Sciatic nerve (tissue), 2 donors: ENCODE data around the gene AFF3. TPM values are rescaled to one million over a fixed set of nuclear protein-coding genes. Genes with fewer than 3 reads are reported as not detected.

Experiments used
- ATAC-seq: fragments of 200-7000 bp; cut with Tn5 transposase; one replicate; pipeline ENCODE4 v1.9.1; 2020; ENCODE audit warnings: mild to moderate bottlenecking, moderate library complexity
- DNase-seq: peaks from one replicate; pipeline ENCODE4 v3.0.0-alpha.2; 2020; ENCODE audit warnings: low spot score
- intact Hi-C: fragments of 100-400 bp; cut with DNase I; formaldehyde crosslinking; loops from one replicate; pipeline ENCODE4 v1.14.2; 2022
- total RNA-seq: library from RNA; stranded (reverse); fragmentation: NEBNext Ultra II Directional; extraction: Animal tissue kit (Norgen Biotek cat#: 25700); gene quantifications from one replicate; pipeline ENCODE4 v1.2.1, GENCODE V29; 2021
- donor health status: DM: no; HTN: no; CAD: no.
- donor health status: DM: no; HTN: no; CAD: no.

AFF3 gene
- total RNA-seq, 1 donor from 2014 or later = 14.2 TPM

DNA sequence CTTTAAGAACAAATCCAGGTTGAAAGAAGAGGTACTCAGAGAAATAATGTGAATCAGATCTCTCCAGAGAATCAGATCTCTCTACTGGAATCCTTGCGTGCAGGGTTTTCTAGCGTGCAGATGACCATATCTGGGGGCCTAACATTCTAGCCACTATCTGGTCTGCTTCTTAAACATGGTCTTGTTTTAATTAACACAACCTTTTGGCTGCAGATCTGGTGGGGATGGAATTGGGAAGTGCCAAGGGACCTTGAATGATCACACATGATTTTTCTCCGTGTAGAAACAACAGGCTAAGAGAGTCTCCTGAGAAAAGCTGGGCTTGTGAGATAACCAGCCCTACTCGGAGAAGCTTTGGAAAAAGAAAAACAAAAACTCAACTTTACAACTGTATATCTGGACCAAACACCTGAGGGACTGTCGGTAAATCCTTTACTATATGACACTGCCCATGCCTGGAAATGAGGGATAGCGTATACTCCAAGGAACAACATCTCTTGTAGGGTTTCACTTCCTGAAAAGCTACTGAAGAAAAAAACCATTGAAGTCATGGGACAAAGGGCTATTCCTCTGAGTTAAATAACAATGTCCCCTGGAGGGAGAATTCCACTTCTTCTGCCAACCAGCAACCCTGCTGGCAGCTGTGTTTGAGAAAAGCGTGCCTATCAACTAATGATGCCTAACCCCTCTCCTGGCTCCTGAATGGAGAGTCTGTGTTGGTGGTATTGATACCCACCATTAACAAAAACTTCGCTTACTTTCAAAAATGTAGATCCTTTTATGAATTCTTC is 481.6 kb downstream of the AFF3 start:
- intact Hi-C loops = no loop called here

DNA sequence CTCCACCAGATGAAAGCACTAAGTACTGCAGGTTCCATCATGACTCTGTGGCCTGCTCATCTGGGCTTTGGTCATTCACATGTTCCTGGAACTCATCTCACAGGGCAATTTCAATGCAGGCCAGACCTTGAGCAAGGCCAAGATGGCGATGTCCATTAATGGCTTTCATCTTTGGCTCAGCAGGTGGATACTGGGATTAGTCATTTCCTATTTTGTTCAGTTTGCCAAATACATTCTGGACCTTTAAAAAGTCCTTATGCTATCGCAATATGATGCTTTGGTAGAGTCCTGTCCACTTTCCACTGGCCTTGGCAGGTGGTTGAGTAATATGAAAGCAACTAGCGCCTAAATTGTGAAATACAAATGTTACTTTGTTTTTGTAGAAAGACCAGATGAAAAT is 482.5 kb downstream of the AFF3 start:
- DNase-seq (no peak), ATAC-seq (peak; percentile 59)
- intact Hi-C loops = no loop called here

More for the DNA sequence above, 481.6 kb downstream of the AFF3 start:
- ATAC-seq (peak; percentile 11), DNase-seq (no peak)

DNA sequence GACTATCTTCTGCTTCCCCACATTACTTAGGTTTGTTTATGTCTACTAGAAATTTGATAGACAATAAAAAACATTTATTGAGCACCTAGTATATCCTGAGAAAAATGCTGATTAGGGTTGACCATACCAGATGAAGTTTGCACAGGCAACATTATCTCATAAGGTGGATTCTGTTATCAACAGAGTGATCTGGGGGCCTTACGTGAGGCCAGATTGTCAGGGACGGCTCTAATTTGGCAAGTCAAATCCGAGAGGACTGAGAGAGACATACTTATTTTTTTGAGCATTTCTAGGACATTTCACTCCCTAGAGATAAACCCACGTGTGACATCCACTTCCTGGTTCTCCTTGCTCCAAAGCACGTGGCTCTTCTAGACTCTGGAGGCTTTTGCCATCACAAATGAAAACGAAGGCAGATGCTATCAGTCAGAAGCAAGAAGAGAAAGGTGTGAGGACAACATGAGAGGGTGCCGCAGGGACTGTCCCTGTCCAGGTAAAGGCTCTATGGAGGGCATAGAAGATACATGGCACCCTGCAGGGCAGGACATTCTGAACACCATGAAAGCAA is 484.6 kb downstream of the AFF3 start:
- ATAC-seq (no peak), DNase-seq (no peak)
- intact Hi-C loops = no loop called here

DNA sequence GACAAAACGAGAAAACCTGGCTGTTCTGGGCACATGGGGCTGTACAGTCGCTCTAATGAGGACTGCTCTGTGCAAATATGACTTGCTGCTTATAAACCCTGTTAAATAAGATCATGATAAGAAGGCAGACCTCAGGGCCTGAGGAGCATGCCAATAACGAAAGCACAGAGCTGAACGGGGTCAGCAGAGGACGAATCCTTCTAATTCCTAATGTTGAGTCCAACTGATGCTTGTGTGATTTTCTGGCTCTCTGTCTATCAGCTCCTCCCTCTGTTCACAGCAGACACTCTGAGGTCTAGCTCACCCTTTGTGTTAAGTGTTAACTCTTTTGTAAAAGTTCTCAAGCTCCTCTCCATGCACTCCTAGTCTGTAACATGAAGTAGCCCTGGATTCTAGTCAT is 485.4 kb downstream of the AFF3 start:
- intact Hi-C loops = no loop called here
- peak; percentile 65 for ATAC-seq

DNA sequence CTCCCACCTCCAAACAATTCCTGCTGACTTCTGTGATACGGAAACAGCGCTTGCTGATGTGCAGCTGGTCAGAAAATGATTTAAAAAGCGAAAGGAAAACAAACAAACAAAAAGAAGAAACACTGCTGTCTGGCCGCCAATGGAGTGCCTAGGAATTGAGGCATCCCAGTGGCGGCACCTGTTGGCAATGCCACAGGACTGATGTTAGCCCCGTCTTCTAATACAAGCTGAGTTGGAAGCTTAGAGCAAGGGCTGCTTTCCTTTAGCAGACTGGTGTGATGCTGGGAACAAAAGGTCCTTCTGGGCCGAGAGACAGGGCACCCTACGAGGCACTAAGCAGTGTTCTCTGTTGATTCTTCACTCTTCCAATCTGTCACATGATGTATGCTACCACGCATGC is 489.0 kb downstream of the AFF3 start:
- ATAC-seq = no peak
- intact Hi-C loops = no loop called here
- DNase-seq = no peak

More for the DNA sequence above, 485.4 kb downstream of the AFF3 start:
- no peak for DNase-seq

DNA sequence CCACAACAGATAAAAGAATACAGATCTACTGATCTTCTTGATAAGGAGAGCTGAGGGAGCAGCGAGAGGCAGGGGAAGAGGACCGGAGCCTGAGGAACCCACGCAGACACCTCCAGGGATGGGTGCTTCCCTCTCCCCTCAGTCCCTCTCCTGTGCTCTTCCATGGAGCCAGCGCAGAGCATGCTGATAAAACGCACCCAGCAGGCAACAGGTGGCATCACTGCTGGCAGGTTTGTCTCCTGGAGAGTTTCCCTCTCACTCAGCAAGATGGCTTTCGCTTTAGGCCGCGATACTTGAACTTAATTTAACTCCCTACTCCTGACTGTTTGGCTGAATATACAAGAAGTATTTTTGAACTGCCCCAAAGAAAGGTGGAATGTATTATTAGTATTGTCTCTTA is 489.5 kb downstream of the AFF3 start:
- DNase-seq (no peak), ATAC-seq (no peak)
- intact Hi-C loops = no loop called here

DNA sequence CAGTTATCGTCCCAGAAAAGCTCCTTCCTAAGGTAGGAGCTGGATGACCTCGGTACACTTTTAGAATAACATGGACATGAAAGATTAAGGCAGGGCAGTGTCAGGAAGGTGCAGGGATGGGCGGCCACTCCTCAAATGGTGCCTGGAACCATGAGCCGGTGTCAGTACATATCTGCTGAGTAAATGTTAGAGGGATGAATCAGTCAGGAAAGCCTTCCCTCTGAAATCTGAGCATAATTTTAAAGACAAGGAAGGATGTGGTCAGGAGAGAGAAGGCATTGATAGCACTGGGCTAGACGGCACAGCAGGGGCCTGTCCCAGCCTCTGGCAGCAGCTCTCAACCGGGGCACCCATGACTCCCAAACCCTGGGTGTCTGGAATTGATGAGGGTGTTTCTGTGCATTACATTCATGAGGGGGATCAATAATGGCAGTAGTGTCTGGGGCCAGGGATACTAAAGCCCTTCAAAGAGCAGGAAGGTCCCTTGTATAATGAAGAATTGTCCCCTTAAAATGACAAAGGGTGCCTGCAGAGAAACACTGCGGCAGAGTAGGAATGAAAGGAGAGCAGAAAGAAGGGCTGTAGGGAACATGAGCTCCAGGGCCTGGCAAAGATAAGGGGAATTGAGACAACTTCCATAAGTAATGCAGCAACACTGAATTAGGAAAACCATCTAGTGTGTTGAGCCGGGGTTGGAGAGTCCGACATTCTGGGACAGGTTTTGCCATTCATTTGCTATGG is 490.3 kb downstream of the AFF3 start:
- no peak for ATAC-seq
- no peak for DNase-seq
- intact Hi-C loops = no loop called here

DNA sequence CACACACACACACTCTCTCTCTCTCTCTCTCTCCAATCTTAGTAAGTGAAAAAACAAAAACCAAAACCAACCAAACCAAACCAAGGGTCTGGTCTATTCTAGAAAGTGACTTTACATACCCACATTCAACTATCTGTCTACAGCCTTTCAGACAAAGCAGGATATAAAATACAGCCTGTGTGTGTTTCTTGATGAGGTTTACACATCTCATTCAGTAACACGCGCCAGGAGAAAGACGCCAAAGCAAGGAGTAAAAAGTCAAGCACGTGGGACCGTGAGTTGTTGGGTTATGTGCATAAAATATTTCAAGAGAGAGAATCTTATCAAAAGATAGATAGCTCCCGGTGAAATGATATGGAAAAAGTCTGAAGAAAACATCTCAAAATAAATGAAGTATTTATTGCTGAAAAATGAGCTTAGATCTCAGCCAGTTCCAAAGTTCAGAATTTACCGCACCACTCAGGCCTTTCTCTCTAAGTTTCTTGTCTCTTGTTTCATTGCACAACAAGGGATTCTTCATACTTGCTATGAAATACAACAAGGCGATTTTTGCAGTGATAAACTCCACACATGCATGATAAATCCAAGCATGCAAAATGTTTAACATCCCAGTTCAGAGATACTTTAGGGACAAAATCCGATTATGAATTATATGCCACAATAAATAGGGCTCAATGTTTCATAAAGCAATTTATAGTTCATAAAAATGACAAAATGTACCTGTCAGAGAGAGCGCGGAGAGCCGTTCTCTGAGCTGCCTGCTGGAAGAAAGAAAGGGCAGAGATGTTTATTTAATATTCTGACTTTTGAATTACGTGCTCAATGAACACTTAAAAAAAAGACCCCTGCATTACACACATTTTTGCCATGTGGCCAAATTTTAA is 493.2 kb downstream of the AFF3 start:
- ATAC-seq (peak; percentile 62), DNase-seq (no peak)
- intact Hi-C loops = no loop called here

DNA sequence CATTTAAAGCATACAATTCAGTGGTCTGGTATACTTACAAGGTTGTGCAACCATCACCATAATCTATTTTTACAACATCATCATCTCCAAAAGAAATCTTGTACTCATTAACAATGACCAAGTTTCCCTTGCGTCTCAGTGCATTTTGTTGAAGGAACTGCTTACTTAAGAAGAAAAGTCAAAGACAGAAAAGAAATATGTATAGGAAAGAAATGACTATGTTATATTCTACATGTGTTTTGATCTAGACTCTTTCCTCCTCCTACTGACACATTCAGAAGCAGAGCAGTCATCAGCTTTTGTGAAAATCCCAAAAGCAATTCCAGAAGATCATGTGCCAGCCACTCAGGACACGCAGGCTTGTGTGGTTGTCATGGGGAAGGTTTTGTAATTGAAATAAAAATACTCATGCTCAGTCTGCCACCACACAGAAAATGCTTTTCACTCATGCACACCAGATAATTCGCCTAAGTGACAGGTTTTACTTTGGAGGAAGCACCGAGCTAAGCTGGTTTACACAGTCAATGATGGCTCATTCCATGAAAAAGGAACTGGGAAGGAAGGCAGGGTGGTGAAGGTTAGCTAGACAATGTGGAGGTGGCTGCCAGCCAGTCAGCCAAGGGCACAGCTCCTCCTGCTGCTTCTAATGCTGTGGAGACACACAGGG is 494.1 kb downstream of the AFF3 start:
- ATAC-seq (peak; percentile 88), DNase-seq (no peak)
- intact Hi-C loops = no loop called here

DNA sequence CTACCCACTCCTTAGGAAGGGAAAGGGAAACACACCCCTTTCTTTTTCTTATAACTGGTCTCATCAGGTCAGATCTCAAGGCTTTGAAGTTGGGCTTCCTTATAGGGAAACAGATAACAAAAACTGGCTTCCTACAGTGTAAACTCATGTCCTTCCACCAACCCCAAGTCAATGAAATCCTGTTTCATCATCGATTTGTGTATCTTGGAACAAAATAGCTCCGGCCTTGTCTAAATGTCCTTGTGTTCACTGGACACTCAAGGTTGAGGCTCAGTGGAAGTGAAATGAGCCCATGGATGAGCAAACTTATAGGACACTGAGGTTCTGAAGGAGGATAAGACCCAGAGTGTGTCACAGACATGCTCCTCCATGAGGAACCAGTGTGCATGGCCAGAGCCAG is 496.4 kb downstream of the AFF3 start:
- intact Hi-C loops = no loop called here
- DNase-seq (no peak), ATAC-seq (peak; percentile 51)

DNA sequence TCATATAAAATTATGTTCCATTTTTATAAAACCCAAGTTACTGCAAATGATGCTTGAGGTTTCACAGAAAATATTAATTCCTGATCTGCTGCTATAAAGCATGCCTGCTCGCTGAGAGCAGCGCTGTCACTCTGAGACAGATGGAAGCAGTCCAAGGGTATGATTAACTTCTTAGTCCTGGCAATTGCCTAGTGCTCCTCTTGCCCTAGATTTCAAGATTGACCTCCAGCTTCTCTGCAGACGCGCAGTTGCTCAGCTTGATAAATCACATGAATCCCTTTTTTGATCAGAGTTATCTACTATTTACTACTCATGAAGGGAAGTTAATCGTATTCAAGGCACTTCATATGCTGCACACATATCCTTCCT is 498.0 kb downstream of the AFF3 start:
- intact Hi-C loops = no loop called here
- no peak for ATAC-seq
- DNase-seq = no peak

DNA sequence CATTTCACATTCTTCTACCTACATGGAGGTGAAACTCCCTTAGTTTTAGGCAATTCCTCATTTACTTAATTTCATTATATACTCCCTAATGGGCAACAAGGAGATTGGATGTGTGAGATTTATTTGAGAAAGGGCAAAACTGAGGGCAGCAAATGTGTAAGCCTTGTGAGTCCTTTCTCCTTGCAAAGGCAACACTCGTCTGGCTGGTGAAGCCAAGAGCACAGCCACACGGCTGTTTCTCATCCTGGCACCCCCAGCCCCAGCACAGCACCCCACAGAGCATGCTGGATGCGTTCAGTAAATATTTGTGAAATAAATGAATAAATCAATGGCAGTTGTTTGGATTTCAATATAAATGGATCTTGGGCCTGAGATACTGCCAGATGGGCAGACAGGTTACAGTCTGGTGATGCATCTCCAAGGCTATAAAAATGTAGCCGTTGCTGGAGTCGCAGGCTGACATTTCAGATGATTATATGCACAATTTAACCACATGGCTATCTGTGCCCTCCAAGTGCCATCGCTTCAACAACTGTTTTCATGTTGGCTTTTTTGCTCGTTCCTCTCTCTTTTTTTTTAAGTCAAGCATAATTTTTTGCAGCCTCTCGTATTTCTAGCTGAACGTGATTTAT is 498.5 kb downstream of the AFF3 start:
- intact Hi-C loops = no loop called here
- DNase-seq (no peak), ATAC-seq (no peak)

DNA sequence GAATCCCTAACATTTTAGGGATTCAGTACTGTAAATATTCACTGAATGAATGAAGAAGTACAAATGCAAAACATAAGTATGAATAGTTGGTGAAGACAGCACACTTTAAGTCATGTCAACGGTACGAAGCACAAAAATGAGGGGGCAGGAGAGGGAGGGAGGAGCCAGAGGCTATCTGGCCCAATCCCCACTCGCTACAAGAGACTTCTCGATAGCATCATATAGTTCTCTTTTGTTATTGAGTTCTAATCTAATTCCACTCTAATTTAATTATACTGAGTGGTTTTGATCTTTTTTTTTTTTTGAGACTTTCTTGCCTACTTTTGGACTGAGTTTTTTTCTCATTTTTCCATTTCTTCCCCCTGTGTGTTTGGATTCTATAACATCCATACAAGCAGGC is 500.4 kb downstream of the AFF3 start:
- ATAC-seq (no peak), DNase-seq (no peak)
- intact Hi-C loops = no loop called here

DNA sequence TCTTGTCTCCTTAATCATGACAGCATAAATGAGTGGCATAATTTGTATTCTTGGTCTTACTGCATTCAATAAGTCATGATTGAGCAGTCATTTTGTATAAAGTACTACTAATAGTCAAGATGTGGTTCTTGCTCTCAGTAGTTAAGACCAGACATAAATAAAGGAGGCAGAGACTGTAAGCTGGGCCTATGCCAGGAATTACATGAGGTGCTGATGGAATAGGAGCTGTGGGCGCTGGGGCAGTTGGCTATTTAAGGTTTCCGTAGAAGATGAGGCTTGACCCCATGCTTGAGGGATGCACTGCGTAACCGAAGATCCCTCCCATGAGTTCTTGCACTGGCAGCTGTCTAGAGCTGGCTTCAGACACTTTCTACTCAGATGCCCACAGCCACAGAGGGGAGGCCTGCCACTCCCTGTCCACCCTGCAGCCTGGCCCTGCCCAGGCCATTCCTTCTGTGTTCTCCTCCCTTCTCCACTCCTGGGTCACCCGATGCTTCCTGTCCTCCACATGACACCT is 501.7 kb downstream of the AFF3 start:
- intact Hi-C loops = no loop called here
- DNase-seq (no peak), ATAC-seq (no peak)

DNA sequence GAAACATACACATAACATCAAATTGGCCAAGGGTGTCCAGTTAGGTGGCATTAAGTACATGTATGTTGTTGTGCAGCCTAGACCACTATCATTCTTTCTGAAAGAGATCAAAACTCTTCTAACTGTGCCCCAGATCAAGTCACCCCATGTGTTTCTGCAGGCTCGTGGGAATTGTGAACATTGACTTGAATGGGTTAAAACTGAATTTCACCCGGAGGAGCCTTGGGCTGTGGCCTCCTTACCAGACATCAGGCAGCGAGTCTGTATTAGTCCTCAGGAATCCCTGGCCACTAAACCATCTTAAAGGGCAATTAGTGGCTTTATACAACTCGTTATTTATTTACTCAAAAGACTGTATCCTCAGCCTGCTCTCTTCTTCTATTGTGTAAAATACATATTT is 503.6 kb downstream of the AFF3 start:
- DNase-seq = no peak
- intact Hi-C loops = no loop called here
- ATAC-seq = no peak

DNA sequence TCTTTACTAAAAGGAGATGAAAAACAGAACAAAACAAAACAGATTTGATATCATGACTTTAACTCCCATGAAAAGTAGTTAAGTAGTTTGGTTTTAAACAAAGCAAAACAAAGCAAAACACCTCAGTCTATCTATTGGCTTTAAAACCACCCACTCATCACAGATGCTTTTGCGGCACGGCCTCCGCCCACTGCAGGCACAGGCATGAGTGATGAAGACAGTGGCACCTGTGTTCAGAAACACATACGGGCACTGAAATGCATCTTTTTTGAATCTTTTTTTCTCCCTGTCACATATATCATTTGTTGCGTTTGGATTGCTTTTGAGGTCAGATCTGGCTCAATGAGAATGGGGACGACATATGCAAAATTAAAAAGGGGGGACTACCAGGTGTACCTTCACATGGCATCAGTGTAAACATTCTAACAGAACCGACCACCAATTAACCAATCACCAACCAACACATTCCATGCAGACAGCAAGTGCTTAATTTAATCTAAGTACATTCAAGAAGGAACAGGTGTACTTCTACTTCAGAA is 505.2 kb downstream of the AFF3 start:
- DNase-seq (no peak), ATAC-seq (no peak)
- intact Hi-C loops = no loop called here

DNA sequence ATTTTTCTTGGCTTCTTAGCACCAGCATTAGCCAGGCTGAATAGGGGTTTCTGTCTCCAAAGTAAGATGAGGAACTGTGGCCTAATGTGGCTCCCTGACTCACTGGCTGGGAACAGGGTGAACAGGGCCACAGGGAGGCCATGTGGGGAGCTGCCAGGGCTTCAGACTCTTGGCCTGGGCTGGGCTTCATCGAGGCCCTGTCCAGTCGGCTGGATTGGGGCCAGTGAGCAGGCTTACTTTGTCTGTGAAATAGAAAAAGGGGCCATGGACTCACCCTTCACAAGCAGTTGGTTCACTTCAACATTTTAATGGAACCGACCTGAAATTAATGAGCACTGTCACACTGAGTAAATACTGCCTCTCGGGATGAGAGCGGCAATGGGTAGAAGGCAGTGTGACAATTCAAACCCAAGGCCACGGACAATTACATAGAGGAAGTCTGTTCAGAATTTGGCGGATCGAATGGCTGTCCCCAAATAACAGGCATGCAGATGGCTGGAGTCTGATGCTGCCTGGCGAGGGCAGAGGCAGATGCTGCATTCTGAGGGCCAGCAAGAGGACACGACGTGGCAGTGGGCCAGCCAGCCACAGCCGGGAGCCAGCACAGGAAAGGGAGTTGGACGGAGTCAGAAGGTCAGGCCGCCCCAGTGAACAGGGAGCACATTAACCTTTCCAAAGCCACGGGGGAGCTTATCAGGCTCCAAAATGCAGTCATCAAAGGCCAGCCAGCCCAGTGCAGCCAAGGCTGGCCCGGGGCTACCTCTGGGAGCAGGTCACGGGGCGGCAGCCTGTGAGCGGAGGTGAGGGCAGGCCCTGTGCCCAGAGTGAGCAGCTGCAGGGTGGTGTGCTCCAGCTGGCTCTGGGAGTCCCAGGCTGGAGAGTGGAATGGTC is 506.0 kb downstream of the AFF3 start:
- intact Hi-C loops = no loop called here
- ATAC-seq (peak; percentile 85), DNase-seq (peak; percentile 78)
